ENCODE measurements around the gene ELP2.
A peak's percentile ranks its signal among the peaks of the same experiment; 100 is the strongest.
"Not testable (repeated sequence)": the region's sequence is repeated elsewhere in the genome, so short reads cannot be mapped to it uniquely, and the experiment has no call there.

Gene ELP2

DNA sequence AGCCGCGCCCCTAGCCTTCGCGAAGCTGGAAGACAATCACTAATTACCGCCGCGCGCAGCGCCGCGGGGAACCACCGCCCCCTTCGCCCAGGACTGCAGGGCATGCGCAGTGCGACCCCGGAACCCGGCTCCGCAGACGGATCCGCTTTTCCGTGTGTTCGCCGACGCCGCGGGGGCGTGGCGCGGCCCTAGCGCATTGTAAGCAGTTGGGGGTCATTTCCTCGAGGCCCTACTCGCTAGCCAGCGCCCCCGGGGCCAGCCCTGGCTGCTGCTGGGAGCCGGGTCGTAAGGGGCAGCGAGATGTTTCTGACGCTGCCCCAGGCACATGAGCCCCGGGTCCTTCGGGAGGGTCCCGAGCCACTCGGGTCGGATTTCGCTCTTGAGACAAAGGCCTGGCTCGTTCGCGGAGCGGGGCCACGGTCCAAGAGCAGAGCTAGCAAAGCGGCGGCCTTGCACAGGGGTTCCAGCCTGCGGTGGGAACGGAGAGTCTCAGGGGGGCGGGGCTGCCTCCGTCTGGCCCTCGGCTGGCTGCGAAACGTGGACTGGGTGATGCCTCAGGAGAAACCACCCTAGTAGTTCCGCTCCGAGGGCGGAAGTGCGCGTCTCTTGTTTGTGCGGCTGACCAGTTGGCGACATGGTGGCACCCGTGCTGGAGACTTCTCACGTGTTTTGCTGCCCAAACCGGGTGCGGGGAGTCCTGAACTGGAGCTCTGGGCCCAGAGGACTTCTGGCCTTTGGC lies at the start of gene ELP2, which contains the start of gene SLC39A6:
TSS of gene ELP2 (plus strand) at position 600 of the 739 bp plus-strand sequence. CDS start at position 635, 35 bp downstream.
TSS of gene SLC39A6 (minus strand) at position 41 of the 739 bp plus-strand sequence. CDS start 2,333 bp downstream, outside the sequence.
- no peak for TF ChIP-seq CTCF (conservative IDR thresholded peaks at IDR 0.05; ENCODE audit: low read depth, low read length)
- DNase-seq (ENCODE audit: low read depth) = peak; percentile 96
- H3K4me3 ChIP-seq (ENCODE audit: low read depth, low read length) = peak within 1 kb of the TSS; percentile 81

- not testable (repeated sequence) for DNase-seq (ENCODE audit: low read depth); H3K4me3 ChIP-seq (ENCODE audit: low read depth, low read length)
Observed at GRCh38 chr18:36081118-36081517, 48.6 kb upstream of the ELP2 start.

GRCh38 chr18:36083729-36084128 lies 46.0 kb upstream of the ELP2 start:
- no peak for DNase-seq (ENCODE audit: low read depth)
- TF ChIP-seq CTCF (conservative IDR thresholded peaks at IDR 0.05; ENCODE audit: low read depth, low read length) = no peak
- no peak overlapping the region for H3K4me3 ChIP-seq (ENCODE audit: low read depth, low read length)

DNA sequence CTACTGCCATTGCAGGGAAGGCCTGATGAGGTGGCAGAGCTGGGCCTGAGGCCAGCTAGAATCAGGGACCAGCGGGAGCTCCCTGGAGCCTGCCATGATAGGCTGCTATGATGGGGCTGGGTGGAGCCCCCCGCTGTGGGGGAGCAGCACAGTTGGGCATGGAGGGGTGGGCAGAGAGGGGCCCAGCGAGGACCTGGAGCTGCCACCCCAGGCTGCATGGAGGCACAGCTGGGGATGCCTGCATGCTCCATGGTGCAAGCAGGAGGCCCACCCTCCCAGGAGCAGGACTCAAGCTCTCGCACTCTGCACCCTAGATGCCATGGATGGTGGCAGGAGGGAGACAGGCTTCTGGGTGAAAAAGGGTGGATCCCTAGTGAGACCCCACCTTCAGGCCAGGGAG lies 44.5 kb upstream of the ELP2 start:
- no peak for DNase-seq (ENCODE audit: low read depth)
- no peak for TF ChIP-seq CTCF (conservative IDR thresholded peaks at IDR 0.05; ENCODE audit: low read depth, low read length)
- H3K4me3 ChIP-seq (ENCODE audit: low read depth, low read length) = no peak overlapping the region

GRCh38 chr18:36086186-36086585 lies 43.5 kb upstream of the ELP2 start:
- H3K4me3 ChIP-seq (ENCODE audit: low read depth, low read length) = no peak overlapping the region
- no peak for DNase-seq (ENCODE audit: low read depth)
- TF ChIP-seq CTCF (conservative IDR thresholded peaks at IDR 0.05; ENCODE audit: low read depth, low read length) = no peak

DNA sequence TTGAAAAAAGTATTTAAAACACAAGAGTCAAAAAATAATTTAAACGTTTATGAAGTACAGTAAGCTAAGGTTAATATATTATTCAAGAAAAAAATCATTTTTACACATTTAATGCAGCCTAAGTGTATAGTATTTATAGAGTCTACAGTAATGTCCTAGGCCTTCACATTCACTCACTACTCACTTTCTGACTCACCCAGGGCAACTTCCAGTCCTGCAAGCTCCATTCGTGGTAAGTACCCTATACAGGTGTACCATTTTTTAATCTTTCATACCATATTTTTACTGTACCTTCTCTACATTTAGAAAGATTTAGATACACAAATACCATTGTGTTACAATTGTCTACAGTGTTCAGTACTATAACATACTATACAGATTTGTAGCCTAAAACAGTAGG lies 41.4 kb upstream of the ELP2 start:
- no peak for TF ChIP-seq CTCF (conservative IDR thresholded peaks at IDR 0.05; ENCODE audit: low read depth, low read length)
- H3K4me3 ChIP-seq (ENCODE audit: low read depth, low read length) = no peak overlapping the region
- no peak for DNase-seq (ENCODE audit: low read depth)

- no peak for DNase-seq (ENCODE audit: low read depth)
- no peak overlapping the region for H3K4me3 ChIP-seq (ENCODE audit: low read depth, low read length)
- no peak for TF ChIP-seq CTCF (conservative IDR thresholded peaks at IDR 0.05; ENCODE audit: low read depth, low read length)
Observed at GRCh38 chr18:36089001-36089400, 40.7 kb upstream of the ELP2 start.

- DNase-seq (ENCODE audit: low read depth); H3K4me3 ChIP-seq (ENCODE audit: low read depth, low read length): not testable (repeated sequence)
Observed at GRCh38 chr18:36092116-36092515, 37.6 kb upstream of the ELP2 start.

All from choroid plexus epithelial cell (primary cell).